Right atrium auricular region (tissue), 2 donors: ENCODE measurements around the gene FHIT. TPM values are rescaled to one million over a fixed set of nuclear protein-coding genes. Genes with fewer than 3 reads are reported as not detected.

Source experiments
- DNase-seq: peaks from one replicate; pipeline ENCODE4 v3.0.0-alpha.2; 2019; ENCODE audit warnings: low spot score
- H3K27ac ChIP-seq, 2 donors: fragments of 200-600 bp; sonication (generic); 1 replicate in 1 of 2; 2 replicates in 1 of 2; pipeline ENCODE4 v1.5.1; 2016 to 2019
- H3K27me3 ChIP-seq, 2 donors: fragments of 200-600 bp; sonication (generic); one replicate each; pipeline versions ENCODE4 v1.5.1 to v1.6.0; 2017 to 2019
- H3K36me3 ChIP-seq: fragments of 200-600 bp; sonication (generic); one replicate; pipeline ENCODE4 v1.5.1; 2016
- H3K4me1 ChIP-seq, 2 donors: fragments of 200-600 bp; sonication (generic); one replicate each; pipeline versions ENCODE4 v1.5.1 to v1.6.0; 2017 to 2019
- H3K4me3 ChIP-seq, 2 donors: fragments of 200-600 bp; sonication (generic); 1 replicate in 1 of 2; 2 replicates in 1 of 2; pipeline ENCODE4 v1.5.1; 2017 to 2019; ENCODE audit warnings: mild to moderate bottlenecking in 1 of 2, moderate library complexity in 1 of 2
- H3K9me3 ChIP-seq, 2 donors: fragments of 200-600 bp; sonication (generic); one replicate each; pipeline ENCODE4 v1.5.1; 2019
- total RNA-seq, 2 donors: library from RNA; depleted of rRNA; stranded (reverse); fragments of >200 nt; gene quantifications; one replicate each; pipeline ENCODE4 v1.1.0, GENCODE V29; 2016
- TF ChIP-seq, protein P1 (sequence below), 2 donors: fragments of 200-600 bp; sonication (generic); IDR thresholded peaks; one replicate each; pipeline ENCODE4 v1.5.1; 2019; ENCODE audit warnings: antibody characterized with exemption in 2 of 2

FHIT gene
- total RNA-seq, 2 donors from 2014 or later, result 10.4 to 11.0 TPM

DNA sequence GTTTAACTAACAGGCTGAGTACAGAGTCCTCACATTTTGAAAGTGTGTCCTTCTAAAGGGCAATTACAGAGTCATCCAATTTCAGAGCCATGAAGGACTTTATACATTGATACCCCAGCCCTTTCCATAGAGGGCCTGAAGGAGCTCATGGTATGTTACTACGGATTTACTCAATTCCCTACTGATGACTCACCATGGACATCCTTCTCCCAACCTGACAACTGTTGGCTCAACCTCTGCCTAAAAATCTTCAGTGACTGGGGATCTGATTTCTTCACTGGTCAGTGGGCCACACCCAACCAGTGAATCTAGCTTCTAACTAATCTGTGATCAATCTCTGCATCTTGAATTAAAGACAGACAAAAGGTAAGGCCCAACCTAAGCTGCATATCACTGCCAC, 1238.0 kb downstream of the FHIT start:
- Histone ChIP-seq H3K4me1 (no peaks in the 10 kb centered on the region), H3K27ac (no peak overlapping the region), H3K36me3 (no peaks in the 10 kb centered on the region), H3K9me3 (no peaks in the 10 kb centered on the region), H3K4me3 (no peak overlapping the region), H3K27me3 (no peaks in the 10 kb centered on the region)
- TF ChIP-seq, protein P1, sequence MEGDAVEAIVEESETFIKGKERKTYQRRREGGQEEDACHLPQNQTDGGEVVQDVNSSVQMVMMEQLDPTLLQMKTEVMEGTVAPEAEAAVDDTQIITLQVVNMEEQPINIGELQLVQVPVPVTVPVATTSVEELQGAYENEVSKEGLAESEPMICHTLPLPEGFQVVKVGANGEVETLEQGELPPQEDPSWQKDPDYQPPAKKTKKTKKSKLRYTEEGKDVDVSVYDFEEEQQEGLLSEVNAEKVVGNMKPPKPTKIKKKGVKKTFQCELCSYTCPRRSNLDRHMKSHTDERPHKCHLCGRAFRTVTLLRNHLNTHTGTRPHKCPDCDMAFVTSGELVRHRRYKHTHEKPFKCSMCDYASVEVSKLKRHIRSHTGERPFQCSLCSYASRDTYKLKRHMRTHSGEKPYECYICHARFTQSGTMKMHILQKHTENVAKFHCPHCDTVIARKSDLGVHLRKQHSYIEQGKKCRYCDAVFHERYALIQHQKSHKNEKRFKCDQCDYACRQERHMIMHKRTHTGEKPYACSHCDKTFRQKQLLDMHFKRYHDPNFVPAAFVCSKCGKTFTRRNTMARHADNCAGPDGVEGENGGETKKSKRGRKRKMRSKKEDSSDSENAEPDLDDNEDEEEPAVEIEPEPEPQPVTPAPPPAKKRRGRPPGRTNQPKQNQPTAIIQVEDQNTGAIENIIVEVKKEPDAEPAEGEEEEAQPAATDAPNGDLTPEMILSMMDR (IDR thresholded peaks at IDR 0.05), result no peak
- no peak for DNase-seq

DNA sequence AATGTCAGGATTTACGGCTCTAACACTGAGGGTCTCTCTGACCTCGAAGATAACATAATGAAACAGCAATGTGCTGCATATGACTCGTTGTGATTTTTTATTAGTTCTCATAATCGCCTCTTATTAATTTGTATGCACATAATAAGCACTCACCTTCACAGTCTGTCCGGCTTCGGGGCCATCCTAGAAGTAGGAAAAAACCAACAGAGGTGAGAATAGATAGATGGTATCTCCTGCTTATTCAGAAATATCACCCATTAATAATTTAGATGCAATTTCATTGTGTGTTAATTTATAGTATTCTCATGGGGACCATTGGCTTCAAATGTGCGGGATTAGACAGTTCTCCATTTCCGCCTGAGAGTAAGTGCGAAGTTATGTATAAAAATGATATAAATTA, 1240.0 kb downstream of the FHIT start:
- no peaks in the 10 kb centered on the region for H3K4me1 ChIP-seq
- DNase-seq, result no peak
- H3K36me3 ChIP-seq, result no peaks in the 10 kb centered on the region
- H3K27me3 ChIP-seq, result no peaks in the 10 kb centered on the region
- TF ChIP-seq, protein P1 (IDR thresholded peaks at IDR 0.05), result no peak
- no peak overlapping the region for H3K4me3 ChIP-seq
- H3K27ac ChIP-seq, result no peak overlapping the region
- no peaks in the 10 kb centered on the region for H3K9me3 ChIP-seq

DNA sequence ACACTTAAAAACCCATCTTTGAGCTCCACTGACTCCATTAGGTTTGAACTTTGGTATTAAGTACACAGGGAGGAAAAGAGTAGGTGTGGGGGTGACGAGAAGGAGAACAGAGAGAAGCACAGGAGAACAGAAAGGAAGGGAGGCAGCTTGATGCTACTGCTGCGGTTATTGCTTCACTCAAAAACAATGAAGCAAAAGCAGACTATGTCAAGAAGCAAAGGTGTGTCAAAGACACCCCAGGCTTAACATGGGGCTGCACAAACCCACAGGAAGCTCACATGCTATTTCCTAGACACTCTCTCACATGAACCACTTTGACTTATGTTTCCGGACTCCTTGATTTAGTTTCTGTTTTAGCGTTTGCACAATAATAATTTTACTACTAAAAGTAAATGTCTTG, 1240.5 kb downstream of the FHIT start:
- Histone ChIP-seq H3K4me1 (no peaks in the 10 kb centered on the region), H3K9me3 (no peaks in the 10 kb centered on the region), H3K4me3 (no peak overlapping the region), H3K27ac (no peak overlapping the region), H3K27me3 (no peaks in the 10 kb centered on the region), H3K36me3 (no peaks in the 10 kb centered on the region)
- TF ChIP-seq, protein P1 (IDR thresholded peaks at IDR 0.05), result no peak
- DNase-seq, result no peak

DNA sequence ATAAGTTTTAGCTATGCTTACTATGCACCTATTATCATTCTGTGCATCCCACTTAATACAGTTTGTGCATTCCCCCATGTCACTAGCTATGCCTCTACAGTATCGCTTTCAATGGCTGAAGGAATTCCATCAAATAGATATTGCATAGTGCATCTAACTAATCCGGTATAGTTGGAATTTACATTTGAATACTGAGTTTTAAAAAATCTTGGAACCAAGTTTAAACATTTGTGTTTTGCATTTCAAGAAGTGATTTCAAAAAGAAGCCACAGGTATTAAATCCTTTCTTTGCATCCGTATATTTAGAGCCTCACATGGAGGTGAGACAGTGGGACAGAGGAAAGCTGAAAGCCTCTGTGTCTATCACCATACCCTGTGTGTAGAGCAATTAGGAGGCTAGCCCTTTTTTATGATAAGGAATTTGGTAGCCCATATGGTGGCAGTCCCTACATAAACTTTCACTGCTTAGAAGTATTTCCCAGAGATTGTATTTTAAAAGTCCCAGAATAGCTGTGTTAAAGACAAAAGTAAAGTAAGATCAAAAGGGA, 1241.2 kb downstream of the FHIT start:
- H3K27me3 ChIP-seq, result no peaks in the 10 kb centered on the region
- no peak overlapping the region for H3K27ac ChIP-seq
- H3K4me3 ChIP-seq, result no peak overlapping the region
- TF ChIP-seq, protein P1 (IDR thresholded peaks at IDR 0.05), result no peak
- no peaks in the 10 kb centered on the region for H3K4me1 ChIP-seq
- no peaks in the 10 kb centered on the region for H3K9me3 ChIP-seq
- DNase-seq, result no peak
- H3K36me3 ChIP-seq, result no peaks in the 10 kb centered on the region

DNA sequence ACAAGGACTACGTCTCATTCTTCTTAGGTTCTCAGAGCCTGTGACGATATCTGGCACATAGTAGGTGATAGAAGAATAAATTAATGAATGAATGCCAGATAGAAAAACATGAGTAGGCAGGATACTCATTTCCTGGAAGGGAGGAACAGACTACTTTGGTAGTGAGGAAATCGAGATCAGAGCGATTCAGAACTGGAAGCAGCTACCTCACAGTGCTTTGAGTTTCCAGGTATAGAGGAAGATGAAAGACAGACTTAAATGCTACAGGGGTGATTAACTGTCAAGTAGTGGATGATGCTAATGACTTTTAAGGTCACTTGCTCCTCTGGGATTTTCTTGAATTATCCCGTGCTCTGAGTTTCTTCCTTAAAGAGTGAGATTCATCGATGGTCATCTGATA, 1249.9 kb downstream of the FHIT start:
- H3K27ac ChIP-seq, result no peak overlapping the region
- H3K36me3 ChIP-seq, result no peaks in the 10 kb centered on the region
- DNase-seq, result no peak
- H3K27me3 ChIP-seq, result no peaks in the 10 kb centered on the region
- no peaks in the 10 kb centered on the region for H3K9me3 ChIP-seq
- no peaks in the 10 kb centered on the region for H3K4me1 ChIP-seq
- TF ChIP-seq, protein P1 (IDR thresholded peaks at IDR 0.05), result no peak
- H3K4me3 ChIP-seq, result no peak overlapping the region
